Measurements from ENCODE around the gene WNT2B. TPM values are rescaled to one million over a fixed set of nuclear protein-coding genes. Genes with fewer than 3 reads are reported as not detected.

Gene WNT2B
- total RNA-seq, 1 experiment from 2014 or later = 1.6 TPM

GRCh38 chr1:112493351-112493750 lies 15.4 kb upstream of the WNT2B start:
- no peaks in the 10 kb centered on the region for H3K36me3 ChIP-seq (ENCODE audit: control insufficient read depth, insufficient read depth, low read length)
- intact Hi-C loops (cut with micrococcal nuclease; ENCODE audit: unreplicated experiment) = no loop called here
- BruUV-seq (replicated peaks) = no TSS peak
- ChIA-PET POLR2A (no interaction called here), CTCF (interaction anchor here (0.7 kb wide), 1 partner anchor 29 kb away, joined by 4 read pairs; no protein-coding TSS in a partner anchor)
- no peak for ATAC-seq
- in situ Hi-C loops (cut with HindIII; ENCODE audit: low pct_unique_long_range_greater_than_20kb, low sequenced_read_pairs) = no loop called here
- no peak for TF ChIP-seq POLR2AphosphoS5 (IDR thresholded peaks at IDR 0.05; ENCODE audit: low read depth, low read length)
- TF ChIP-seq, protein P1, sequence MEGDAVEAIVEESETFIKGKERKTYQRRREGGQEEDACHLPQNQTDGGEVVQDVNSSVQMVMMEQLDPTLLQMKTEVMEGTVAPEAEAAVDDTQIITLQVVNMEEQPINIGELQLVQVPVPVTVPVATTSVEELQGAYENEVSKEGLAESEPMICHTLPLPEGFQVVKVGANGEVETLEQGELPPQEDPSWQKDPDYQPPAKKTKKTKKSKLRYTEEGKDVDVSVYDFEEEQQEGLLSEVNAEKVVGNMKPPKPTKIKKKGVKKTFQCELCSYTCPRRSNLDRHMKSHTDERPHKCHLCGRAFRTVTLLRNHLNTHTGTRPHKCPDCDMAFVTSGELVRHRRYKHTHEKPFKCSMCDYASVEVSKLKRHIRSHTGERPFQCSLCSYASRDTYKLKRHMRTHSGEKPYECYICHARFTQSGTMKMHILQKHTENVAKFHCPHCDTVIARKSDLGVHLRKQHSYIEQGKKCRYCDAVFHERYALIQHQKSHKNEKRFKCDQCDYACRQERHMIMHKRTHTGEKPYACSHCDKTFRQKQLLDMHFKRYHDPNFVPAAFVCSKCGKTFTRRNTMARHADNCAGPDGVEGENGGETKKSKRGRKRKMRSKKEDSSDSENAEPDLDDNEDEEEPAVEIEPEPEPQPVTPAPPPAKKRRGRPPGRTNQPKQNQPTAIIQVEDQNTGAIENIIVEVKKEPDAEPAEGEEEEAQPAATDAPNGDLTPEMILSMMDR (IDR thresholded peaks at IDR 0.05) = no peak
- no peak for TF ChIP-seq TCF7L2 (IDR thresholded peaks at IDR 0.05; ENCODE audit: low read depth, low read length)
- no peak for TF ChIP-seq SIN3A (IDR thresholded peaks at IDR 0.05; ENCODE audit: borderline replicate concordance, insufficient read depth, low read depth, low read length)
- TF ChIP-seq, protein P2, sequence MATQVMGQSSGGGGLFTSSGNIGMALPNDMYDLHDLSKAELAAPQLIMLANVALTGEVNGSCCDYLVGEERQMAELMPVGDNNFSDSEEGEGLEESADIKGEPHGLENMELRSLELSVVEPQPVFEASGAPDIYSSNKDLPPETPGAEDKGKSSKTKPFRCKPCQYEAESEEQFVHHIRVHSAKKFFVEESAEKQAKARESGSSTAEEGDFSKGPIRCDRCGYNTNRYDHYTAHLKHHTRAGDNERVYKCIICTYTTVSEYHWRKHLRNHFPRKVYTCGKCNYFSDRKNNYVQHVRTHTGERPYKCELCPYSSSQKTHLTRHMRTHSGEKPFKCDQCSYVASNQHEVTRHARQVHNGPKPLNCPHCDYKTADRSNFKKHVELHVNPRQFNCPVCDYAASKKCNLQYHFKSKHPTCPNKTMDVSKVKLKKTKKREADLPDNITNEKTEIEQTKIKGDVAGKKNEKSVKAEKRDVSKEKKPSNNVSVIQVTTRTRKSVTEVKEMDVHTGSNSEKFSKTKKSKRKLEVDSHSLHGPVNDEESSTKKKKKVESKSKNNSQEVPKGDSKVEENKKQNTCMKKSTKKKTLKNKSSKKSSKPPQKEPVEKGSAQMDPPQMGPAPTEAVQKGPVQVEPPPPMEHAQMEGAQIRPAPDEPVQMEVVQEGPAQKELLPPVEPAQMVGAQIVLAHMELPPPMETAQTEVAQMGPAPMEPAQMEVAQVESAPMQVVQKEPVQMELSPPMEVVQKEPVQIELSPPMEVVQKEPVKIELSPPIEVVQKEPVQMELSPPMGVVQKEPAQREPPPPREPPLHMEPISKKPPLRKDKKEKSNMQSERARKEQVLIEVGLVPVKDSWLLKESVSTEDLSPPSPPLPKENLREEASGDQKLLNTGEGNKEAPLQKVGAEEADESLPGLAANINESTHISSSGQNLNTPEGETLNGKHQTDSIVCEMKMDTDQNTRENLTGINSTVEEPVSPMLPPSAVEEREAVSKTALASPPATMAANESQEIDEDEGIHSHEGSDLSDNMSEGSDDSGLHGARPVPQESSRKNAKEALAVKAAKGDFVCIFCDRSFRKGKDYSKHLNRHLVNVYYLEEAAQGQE (IDR thresholded peaks at IDR 0.05; ENCODE audit: insufficient read depth in 1 of 2, low read depth in 2 of 2, low read length in 1 of 2) = no peak
- H3K27ac ChIP-seq (ENCODE audit: low read length) = no peak overlapping the region
- DNase-seq (ENCODE audit: low read depth, low spot score) = no peak
- no peaks in the 10 kb centered on the region for H3K27me3 ChIP-seq (ENCODE audit: control insufficient read depth, insufficient read depth, low read length)
- no peaks in the 10 kb centered on the region for H3K4me1 ChIP-seq (ENCODE audit: control insufficient read depth, insufficient read depth, low read length)
- H3K4me3 ChIP-seq (ENCODE audit: low read depth in 2 of 2, low read length in 2 of 2) = no peak overlapping the region
- no peaks in the 10 kb centered on the region for H3K9me3 ChIP-seq (ENCODE audit: control insufficient read depth, insufficient read depth, low read depth, low read length)

DNA sequence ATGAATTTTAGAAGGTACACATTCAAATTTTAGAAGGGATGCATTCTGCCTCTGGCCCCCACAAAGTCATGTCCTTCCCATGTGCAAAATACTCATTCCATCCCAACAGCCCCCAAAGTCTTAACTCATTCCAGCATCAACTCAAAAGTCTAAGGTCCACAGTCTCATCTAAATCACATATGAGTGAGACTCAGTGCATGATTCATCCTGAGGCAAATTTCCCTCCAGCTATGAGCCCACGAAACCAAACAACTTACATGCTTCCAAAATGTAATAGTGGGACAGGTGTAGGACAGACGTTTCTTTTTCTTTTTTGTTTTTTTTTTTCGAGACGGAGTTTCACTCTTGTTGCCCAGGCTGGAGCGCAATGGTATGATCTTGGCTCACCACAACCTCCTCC lies 12.5 kb upstream of the WNT2B start:
- ATAC-seq (no peak), DNase-seq (ENCODE audit: low read depth, low spot score) (no peak)
- H3K27ac ChIP-seq (ENCODE audit: low read length) = no peak overlapping the region
- no peaks in the 10 kb centered on the region for H3K9me3 ChIP-seq (ENCODE audit: control insufficient read depth, insufficient read depth, low read depth, low read length)
- TF ChIP-seq POLR2AphosphoS5 (IDR thresholded peaks at IDR 0.05; ENCODE audit: low read depth, low read length) (no peak), SIN3A (IDR thresholded peaks at IDR 0.05; ENCODE audit: borderline replicate concordance, insufficient read depth, low read depth, low read length) (no peak), TCF7L2 (IDR thresholded peaks at IDR 0.05; ENCODE audit: low read depth, low read length) (no peak)
- TF ChIP-seq, protein P1 (IDR thresholded peaks at IDR 0.05) = no peak
- TF ChIP-seq, protein P2 (IDR thresholded peaks at IDR 0.05; ENCODE audit: insufficient read depth in 1 of 2, low read depth in 2 of 2, low read length in 1 of 2) = no peak
- intact Hi-C loops (cut with micrococcal nuclease; ENCODE audit: unreplicated experiment) = no loop called here
- no peak overlapping the region for H3K4me3 ChIP-seq (ENCODE audit: low read depth in 2 of 2, low read length in 2 of 2)
- POLR2A ChIA-PET = no interaction called here
- CTCF ChIA-PET = no interaction called here
- BruUV-seq (replicated peaks) = no TSS peak
- H3K27me3 ChIP-seq (ENCODE audit: control insufficient read depth, insufficient read depth, low read length) = no peaks in the 10 kb centered on the region
- in situ Hi-C loops (cut with HindIII; ENCODE audit: low pct_unique_long_range_greater_than_20kb, low sequenced_read_pairs) = no loop called here
- H3K4me1 ChIP-seq (ENCODE audit: control insufficient read depth, insufficient read depth, low read length) = no peaks in the 10 kb centered on the region
- H3K36me3 ChIP-seq (ENCODE audit: control insufficient read depth, insufficient read depth, low read length) = no peaks in the 10 kb centered on the region

Data from Panc1 (cell line).